GM12878 (cell line): ENCODE data around the gene FAM229A. TPM values are rescaled to one million over a fixed set of nuclear protein-coding genes. Genes with fewer than 3 reads are reported as not detected.
"Not testable (repeated sequence)": the region's sequence is repeated elsewhere in the genome, so short reads cannot be mapped to it uniquely, and the experiment has no call there.

Experiments used
- ATAC-seq: fragments of 200-7000 bp; cut with Tn5 transposase; 3 replicates; pipeline ENCODE4 v1.9.1; 2020; ENCODE audit warnings: mild to moderate bottlenecking, moderate library complexity
- BruUV-seq: library from RNA; stranded (reverse); fragments of 400-500 nt; replicated peaks from 2 replicates; lab custom pipeline; 2021; lab: Mats Ljungman, UMichigan
- CTCF ChIA-PET: fragments of 300-600 bp; sonication (Branson Sonifier 250); formaldehyde crosslinking; extraction: SDS; loops from one replicate; lab custom pipeline; 2021; ENCODE audit warnings: inconsistent platforms; lab: Yijun Ruan, JAX
- POLR2A ChIA-PET: fragments of 350-600 bp; formaldehyde crosslinking; extraction: SDS; loops from one replicate; lab custom pipeline; 2021; ENCODE audit warnings: inconsistent platforms; lab: Charles Lee
- RAD21 ChIA-PET: fragments of 300-600 bp; sonication (Branson Sonifier 250); formaldehyde crosslinking; loops from one replicate; lab custom pipeline; 2023; ENCODE audit warnings: antibody characterized with exemption; ENCODE audit not compliant: unreplicated experiment; lab: Charles Lee
- SMC1A ChIA-PET: fragments of 300-600 bp; sonication (Branson Sonifier 250); formaldehyde crosslinking; loops from one replicate; lab custom pipeline; 2023; ENCODE audit not compliant: unreplicated experiment, uncharacterized antibody; lab: Charles Lee
- DNase-seq: peaks from one replicate; pipeline ENCODE4 v3.0.0-alpha.2; 2011; ENCODE audit warnings: low read depth, low spot score
- FAIRE-seq: peaks from 3 replicates; lab custom pipeline; 2011; peaks lifted over from hg19 to GRCh38; lab: Jason Lieb, UNC
- H2AFZ ChIP-seq: 2 replicates; pipeline ENCODE4 v1.6.0; 2011; ENCODE audit warnings: low read depth, low read length, control low read depth; ENCODE audit not compliant: control insufficient read depth
- H3K27ac ChIP-seq: 2 replicates; pipeline ENCODE4 v1.5.1; 2011; ENCODE audit warnings: control low read depth; ENCODE audit not compliant: control insufficient read depth, insufficient read depth
- H3K27me3 ChIP-seq, 2 experiments: replicated peaks in 1 of 2; 2 replicates each; pipeline versions ENCODE4 v1.6.0 to v1.6.1; 2011; ENCODE audit warnings: low read length in 1 of 2; ENCODE audit not compliant: control insufficient read depth in 2 of 2, insufficient read depth in 2 of 2
- H3K36me3 ChIP-seq, 2 experiments: 2 replicates each; pipeline ENCODE4 v1.5.1; 2011; ENCODE audit warnings: low read length in 1 of 2; ENCODE audit not compliant: control insufficient read depth in 2 of 2, insufficient read depth in 2 of 2
- H3K4me1 ChIP-seq: 2 replicates; pipeline ENCODE4 v1.6.1; 2011; ENCODE audit warnings: mild to moderate bottlenecking, low read length, moderate library complexity, mixed read lengths; ENCODE audit not compliant: control insufficient read depth, insufficient read depth
- H3K4me2 ChIP-seq: 2 replicates; pipeline ENCODE4 v1.6.0; 2011; ENCODE audit warnings: control low read depth; ENCODE audit not compliant: control insufficient read depth, insufficient read depth
- H3K4me3 ChIP-seq: fragments of 200-600 bp; sonication (generic); 2 replicates; pipeline ENCODE4 v1.5.1; 2016
- H3K79me2 ChIP-seq: 2 replicates; pipeline ENCODE4 v1.6.0; 2011; ENCODE audit warnings: low read length; ENCODE audit not compliant: control insufficient read depth, insufficient read depth
- H3K9ac ChIP-seq: 2 replicates; pipeline ENCODE4 v1.8.0; 2011; ENCODE audit warnings: low read length, control low read depth, mixed read lengths; ENCODE audit not compliant: control insufficient read depth, insufficient read depth
- H3K9me3 ChIP-seq: replicated peaks from 3 replicates; pipeline ENCODE4 v1.5.1; 2011; ENCODE audit warnings: mild to moderate bottlenecking, low read length; ENCODE audit not compliant: control insufficient read depth, insufficient read depth
- H4K20me1 ChIP-seq: 2 replicates; pipeline ENCODE4 v1.6.0; 2011; ENCODE audit not compliant: control insufficient read depth, insufficient read depth
- CBX3 ChIP-seq: fragments of 200-600 bp; sonication (generic); IDR thresholded peaks from 2 replicates; pipeline ENCODE4 v1.6.1; 2016; ENCODE audit warnings: low read depth, borderline replicate concordance
- CEBPB ChIP-seq, 2 experiments: fragments of 150-350 bp in 1 of 2; IDR thresholded peaks; 2 replicates each; pipeline ENCODE4 v1.6.1; 2012 to 2014; ENCODE audit warnings: low read depth in 2 of 2, low read length in 2 of 2, borderline replicate concordance in 1 of 2, inconsistent platforms in 1 of 2
- HSF1 ChIP-seq: fragments of 150-350 bp; IDR thresholded peaks from 2 replicates; pipeline ENCODE4 v1.6.1; 2014; ENCODE audit warnings: mild to moderate bottlenecking, low read depth, low read length
- MEF2B ChIP-seq: fragments of 450-650 bp; IDR thresholded peaks from 2 replicates; pipeline ENCODE4 v1.6.1; 2018; ENCODE audit warnings: mild to moderate bottlenecking, moderate library complexity; ENCODE audit not compliant: partially characterized antibody, poor library complexity, severe bottlenecking
- MXI1 ChIP-seq: fragments of 150-350 bp; IDR thresholded peaks from 2 replicates; pipeline ENCODE4 v1.6.1; 2011; ENCODE audit warnings: low read depth, mild to moderate bottlenecking, inconsistent platforms, low read length, improper control_type of control experiment
- NR2C2 ChIP-seq: IDR thresholded peaks from 2 replicates; pipeline ENCODE4 v1.6.1; 2011; ENCODE audit warnings: borderline replicate concordance, low read depth; ENCODE audit not compliant: control insufficient read depth, insufficient read length
- NR2F1 ChIP-seq: fragments of 450-650 bp; conservative IDR thresholded peaks from 2 replicates; pipeline ENCODE4 v1.6.1; 2017; ENCODE audit warnings: mild to moderate bottlenecking
- POU2F2 ChIP-seq: IDR thresholded peaks from 3 replicates; pipeline ENCODE4 v1.6.1; 2011; ENCODE audit warnings: low read depth, mild to moderate bottlenecking, low read length, borderline replicate concordance
- ZZZ3 ChIP-seq: IDR thresholded peaks from 2 replicates; pipeline ENCODE4 v1.6.1; 2011; ENCODE audit warnings: low read depth; ENCODE audit not compliant: control insufficient read depth, insufficient read length
- WGBS: methylation state at CpG from one replicate; pipeline ENCODE4 v1.1.6; 2016; ENCODE audit warnings: low lambda C conversion rate; ENCODE audit not compliant: insufficient replicate concordance, insufficient coverage; ENCODE audit errors: missing lambda C conversion rate; 5-methylcytosine and 5-hydroxymethylcytosine counted together
- in situ Hi-C: fragments of 300-500 bp; cut with MboI; formaldehyde crosslinking; loops from 9 replicates; pipeline ENCODE4 v1.14.3; 2018; ENCODE audit warnings: mixed read lengths
- intact Hi-C: fragments of 100-400 bp; cut with micrococcal nuclease; formaldehyde crosslinking; loops from one replicate; pipeline ENCODE4 v1.14.2; 2022; ENCODE audit not compliant: unreplicated experiment
- polyA plus RNA-seq, 11 experiments: library from polyadenylated mRNA; depleted of rRNA in 4 of 11; unstranded in 6 of 11; stranded (reverse) in 5 of 11; fragments of >200 nt; fragmentation: Nextera tagmentation in 4 of 11; fragmentation: Illumina TruSeq in 1 of 11; extraction: Ambion mirVana in 4 of 11; extraction: Trizol in 1 of 11; gene quantifications; 1 replicate in 1 of 11; 2 replicates in 10 of 11; pipeline versions ENCODE4 v1.2.1 to v1.2.3, GENCODE V29; 2011 to 2016; ENCODE audit warnings: inconsistent platforms in 2 of 11, missing spikeins in 2 of 11, low read depth in 1 of 11
- total RNA-seq, 4 experiments: library from RNA; depleted of rRNA in 3 of 4; stranded (reverse); fragments of >200 nt in 3 of 4; fragmentation: Illumina TruSeq in 1 of 4; extraction: Trizol in 1 of 4; gene quantifications; 2 replicates each; pipeline versions ENCODE4 v1.2.1 to v1.2.3, GENCODE V29; 2013 to 2021
- TF ChIP-seq, protein P1 (sequence below): IDR thresholded peaks from 2 replicates; pipeline ENCODE4 v1.6.1; 2012; ENCODE audit warnings: mild to moderate bottlenecking, low read depth, low read length

FAM229A gene
- total and polyA plus RNA-seq, 10 of the 15 experiments (the other 5 are each of a cell fraction or from before 2014, with no cell fraction given) = 0.02 to 5.3 (median 1.4) TPM; not detected in 1

GRCh38 chr1:32355778-32356177 is 6.5 kb downstream of the FAM229A start:
- H4K20me1 ChIP-seq, intact Hi-C loops, ATAC-seq, DNase-seq, H3K4me3 ChIP-seq, in situ Hi-C loops, FAIRE-seq, H2AFZ ChIP-seq, H3K27me3 ChIP-seq, H3K79me2 ChIP-seq, H3K9me3 ChIP-seq, H3K27ac ChIP-seq, H3K9ac ChIP-seq, SMC1A ChIA-PET, RAD21 ChIA-PET, BruUV-seq, H3K4me2 ChIP-seq, H3K36me3 ChIP-seq: not testable (repeated sequence)
- 94% methylated on average over 6 of the region's 6 CpGs for WGBS
- peaks cover 16% of the 10 kb centered on the region for H3K4me1 ChIP-seq
- CTCF ChIA-PET = interaction anchor here (1.1 to 1.3 kb wide), 2 partner anchors 22 to 24 kb away, joined by 3 read pairs; no protein-coding TSS in a partner anchor
- POLR2A ChIA-PET = interaction anchor here (1.1 kb wide), 1 partner anchor 98 kb away, joined by 3 read pairs; no protein-coding TSS in a partner anchor

GRCh38 chr1:32353886-32354570 is 8.3 kb downstream of the FAM229A start:
- DNase-seq = no peak
- no peak for ATAC-seq
- Histone ChIP-seq H3K9ac (no peak overlapping the region), H3K36me3 (no peaks in the 10 kb centered on the region), H3K79me2 (no peaks in the 10 kb centered on the region; the same call in 1 of the 2 replicates), H3K27ac (no peak overlapping the region), H3K27me3 (no peaks in the 10 kb centered on the region), H2AFZ (no peak overlapping the region), H3K4me2 (no peak overlapping the region), H4K20me1 (no peaks in the 10 kb centered on the region), H3K4me3 (no peak overlapping the region), H3K9me3 (no peaks in the 10 kb centered on the region), H3K4me1 (peaks cover 14% of the 10 kb centered on the region)
- WGBS = 48% methylated on average over 2 of the region's 2 CpGs
- ChIA-PET RAD21 (interaction anchor here (0.7 to 1.6 kb wide), 3 partner anchors 13 to 138 kb away, joined by 3 read pairs; partner anchors contain the start of gene BSDC1), POLR2A (interaction anchor here (0.6 to 5.1 kb wide), 3 partner anchors 17 to 290 kb away, joined by 3 to 46 read pairs (median 3); partner anchors contain the start of gene MARCKSL1), CTCF (interaction anchor here (1.0 to 1.9 kb wide), 4 partner anchors 12 to 133 kb away, joined by 3 to 7 read pairs (median 4); partner anchors contain the start of gene BSDC1), SMC1A (interaction anchor here (1.1 to 3.6 kb wide), 2 partner anchors 17 to 21 kb away, joined by 3 to 16 read pairs; partner anchors contain the start of gene MARCKSL1)
- in situ Hi-C loops = no loop called here
- BruUV-seq = no TSS peak
- no peak for FAIRE-seq
- intact Hi-C loops = no loop called here
- TF ChIP-seq POU2F2 (no peak), CBX3 (no peak), NR2F1 (no peak), CEBPB (IDR thresholded peaks at IDR 0.05; ENCODE audit: borderline replicate concordance in 1 of 2, low read depth in 2 of 2, low read length in 2 of 2) (no peak), NR2C2 (no peak), HSF1 (no peak), MXI1 (no peak), MEF2B (no peak), ZZZ3 (no peak)
- TF ChIP-seq, protein P1, sequence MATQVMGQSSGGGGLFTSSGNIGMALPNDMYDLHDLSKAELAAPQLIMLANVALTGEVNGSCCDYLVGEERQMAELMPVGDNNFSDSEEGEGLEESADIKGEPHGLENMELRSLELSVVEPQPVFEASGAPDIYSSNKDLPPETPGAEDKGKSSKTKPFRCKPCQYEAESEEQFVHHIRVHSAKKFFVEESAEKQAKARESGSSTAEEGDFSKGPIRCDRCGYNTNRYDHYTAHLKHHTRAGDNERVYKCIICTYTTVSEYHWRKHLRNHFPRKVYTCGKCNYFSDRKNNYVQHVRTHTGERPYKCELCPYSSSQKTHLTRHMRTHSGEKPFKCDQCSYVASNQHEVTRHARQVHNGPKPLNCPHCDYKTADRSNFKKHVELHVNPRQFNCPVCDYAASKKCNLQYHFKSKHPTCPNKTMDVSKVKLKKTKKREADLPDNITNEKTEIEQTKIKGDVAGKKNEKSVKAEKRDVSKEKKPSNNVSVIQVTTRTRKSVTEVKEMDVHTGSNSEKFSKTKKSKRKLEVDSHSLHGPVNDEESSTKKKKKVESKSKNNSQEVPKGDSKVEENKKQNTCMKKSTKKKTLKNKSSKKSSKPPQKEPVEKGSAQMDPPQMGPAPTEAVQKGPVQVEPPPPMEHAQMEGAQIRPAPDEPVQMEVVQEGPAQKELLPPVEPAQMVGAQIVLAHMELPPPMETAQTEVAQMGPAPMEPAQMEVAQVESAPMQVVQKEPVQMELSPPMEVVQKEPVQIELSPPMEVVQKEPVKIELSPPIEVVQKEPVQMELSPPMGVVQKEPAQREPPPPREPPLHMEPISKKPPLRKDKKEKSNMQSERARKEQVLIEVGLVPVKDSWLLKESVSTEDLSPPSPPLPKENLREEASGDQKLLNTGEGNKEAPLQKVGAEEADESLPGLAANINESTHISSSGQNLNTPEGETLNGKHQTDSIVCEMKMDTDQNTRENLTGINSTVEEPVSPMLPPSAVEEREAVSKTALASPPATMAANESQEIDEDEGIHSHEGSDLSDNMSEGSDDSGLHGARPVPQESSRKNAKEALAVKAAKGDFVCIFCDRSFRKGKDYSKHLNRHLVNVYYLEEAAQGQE = no peak
